GM18909 (cell line): ENCODE data around the gene C22orf15.

Source experiments
- ATAC-seq: cut with Tn5 transposase; IDR thresholded peaks from one replicate; pipeline ENCODE4 v1.9.1; 2021; ENCODE audit warnings: mild to moderate bottlenecking; ENCODE audit not compliant: unreplicated experiment, poor library complexity

Gene C22orf15

GRCh38 chr22:23786752-23787599, 24.2 kb downstream of the C22orf15 start, which contains the start of gene SMARCB1:
SMARCB1 (plus strand) TSS chr22:23786966; CDS start chr22:23787170, 204 bp downstream.
- ATAC-seq = peak; percentile 69

GRCh38 chr22:23787600-23787896, 24.8 kb downstream of the C22orf15 start:
- ATAC-seq = peak; percentile 6

GRCh38 chr22:23787910-23788309, 25.1 kb downstream of the C22orf15 start:
- ATAC-seq = no peak

GRCh38 chr22:23789121-23789520, 26.3 kb downstream of the C22orf15 start:
- no peak for ATAC-seq

- no peak for ATAC-seq
These were observed 26.8 kb downstream of the C22orf15 start for GRCh38 chr22:23789638-23790037.

GRCh38 chr22:23790819-23791737, 28.3 kb downstream of the C22orf15 start:
- no peak for ATAC-seq

GRCh38 chr22:23791738-23792645, 29.2 kb downstream of the C22orf15 start:
- ATAC-seq = no peak

- no peak for ATAC-seq
These were observed 30.5 kb downstream of the C22orf15 start for GRCh38 chr22:23793326-23793725.

GRCh38 chr22:23796461-23796860, 33.7 kb downstream of the C22orf15 start:
- ATAC-seq = no peak

- peak; percentile 58 for ATAC-seq
These were observed 37.8 kb downstream of the C22orf15 start for GRCh38 chr22:23800297-23801237.

- ATAC-seq = peak; percentile 12
These were observed 38.5 kb downstream of the C22orf15 start for GRCh38 chr22:23801238-23801821.

GRCh38 chr22:23801886-23802377, 39.1 kb downstream of the C22orf15 start:
- no peak for ATAC-seq

- no peak for ATAC-seq
These were observed 40.4 kb downstream of the C22orf15 start for GRCh38 chr22:23803001-23803819.

GRCh38 chr22:23804781-23805291, 42.0 kb downstream of the C22orf15 start:
- no peak for ATAC-seq

GRCh38 chr22:23806837-23807236, 44.0 kb downstream of the C22orf15 start:
- ATAC-seq = no peak

GRCh38 chr22:23812378-23812777, 49.6 kb downstream of the C22orf15 start:
- no peak for ATAC-seq
